ENCODE data around the gene UNC80.

Gene UNC80

DNA sequence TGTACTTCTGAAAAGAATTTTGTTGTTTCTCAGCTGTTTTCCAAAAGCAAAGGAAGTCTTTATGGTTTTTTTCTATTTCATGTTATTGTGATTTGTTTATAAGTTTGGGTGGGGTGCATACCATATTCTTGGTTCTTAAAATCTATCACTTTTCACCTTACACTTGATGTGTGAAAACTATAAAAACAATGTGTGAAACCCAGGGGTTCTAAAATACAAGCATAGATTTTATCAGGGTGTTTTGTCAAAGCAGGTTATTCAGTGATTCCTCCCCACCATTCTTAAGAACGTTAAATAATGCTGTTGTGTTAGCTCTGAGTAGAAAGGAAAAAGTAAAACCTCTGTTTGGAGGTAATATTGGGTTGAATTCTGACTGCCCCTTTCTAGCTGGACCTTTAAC is 248.5 kb downstream of the UNC80 start:
- DNase-seq (ENCODE audit: low spot score), result no peak

GRCh38 chr2:210022824-210023223 is 251.2 kb downstream of the UNC80 start:
- no peak for DNase-seq (ENCODE audit: low spot score)

- no peak for DNase-seq (ENCODE audit: low spot score)
These were observed 256.0 kb downstream of the UNC80 start for GRCh38 chr2:210027608-210028007.

- no peak for DNase-seq (ENCODE audit: low spot score)
These were observed 256.5 kb downstream of the UNC80 start for GRCh38 chr2:210028178-210028577.

GRCh38 chr2:210034087-210034683 is 262.6 kb downstream of the UNC80 start:
- DNase-seq (ENCODE audit: low spot score), result no peak

DNA sequence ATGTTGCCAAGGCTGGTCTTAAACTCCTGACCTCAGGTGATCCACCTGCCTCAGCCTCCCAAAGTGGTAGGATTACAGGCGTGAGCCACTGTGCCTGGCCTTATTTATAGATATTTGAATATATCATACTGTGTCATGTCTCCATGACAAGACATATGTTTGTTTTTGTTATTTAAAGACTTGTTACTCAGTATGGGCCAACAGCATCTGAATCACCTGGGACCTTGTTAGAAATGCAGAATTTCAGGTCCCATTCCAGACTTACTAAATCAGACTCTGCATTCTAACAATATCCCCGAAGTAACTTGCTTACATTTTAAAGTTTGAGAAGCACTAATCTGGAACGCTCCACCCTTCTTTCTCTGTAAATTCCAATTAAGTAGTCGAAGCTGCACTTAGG is 264.0 kb downstream of the UNC80 start:
- no peak for DNase-seq (ENCODE audit: low spot score)

DNA sequence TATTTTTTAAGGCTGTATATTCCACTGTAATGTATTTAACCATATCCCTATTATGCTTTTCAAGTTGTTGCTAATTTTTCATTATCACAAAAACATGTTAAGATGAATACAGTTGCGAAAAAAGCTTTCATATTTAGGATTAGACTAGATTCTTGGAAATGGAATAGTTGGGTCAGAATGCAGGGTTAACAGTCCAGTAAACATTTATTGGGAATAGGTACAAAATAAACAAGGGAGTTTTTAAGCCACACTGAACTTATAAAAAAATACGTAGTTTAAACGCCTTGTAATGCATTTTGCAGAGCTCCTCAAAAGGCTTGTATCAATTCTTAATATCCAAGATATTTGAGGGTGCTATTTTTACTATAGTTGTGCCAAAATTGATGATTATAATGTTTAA is 266.4 kb downstream of the UNC80 start:
- no peak for DNase-seq (ENCODE audit: low spot score)

GRCh38 chr2:210046851-210047500 is 275.3 kb downstream of the UNC80 start:
- DNase-seq (ENCODE audit: low spot score), result no peak
